Measurements from ENCODE around the gene USP7. TPM values are rescaled to one million over a fixed set of nuclear protein-coding genes. Genes with fewer than 3 reads are reported as not detected.

The USP7 gene
- total and polyA plus RNA-seq, 4 donors: 13.7 to 85.6 (median 37.7) TPM

GRCh38 chr16:8916541-8917225 lies 47.0 kb downstream of the USP7 start:
- H3K4me1 ChIP-seq (ENCODE audit: control insufficient read depth in 4 of 4, insufficient read depth in 4 of 4, low read length in 3 of 4): no peaks in the 10 kb centered on the region
- no peak overlapping the region for H3K4me3 ChIP-seq (ENCODE audit: low read depth in 1 of 3, low read length in 3 of 3)
- H3K27ac ChIP-seq (ENCODE audit: low read depth in 1 of 2, low read length in 2 of 2): no peak overlapping the region
- peaks cover 8 to 76% (median 59%) of the 10 kb centered on the region in 4 donors for H3K36me3 ChIP-seq (ENCODE audit: control insufficient read depth in 4 of 4, insufficient read depth in 3 of 4, low read depth in 1 of 4, low read length in 3 of 4)
- H3K27me3 ChIP-seq (ENCODE audit: control insufficient read depth in 4 of 4, insufficient read depth in 4 of 4, low read length in 3 of 4): no peaks in the 10 kb centered on the region
- no peak overlapping the region for H3K9ac ChIP-seq (ENCODE audit: low read depth in 1 of 2, low read length in 2 of 2)
- WGBS: 88% methylated on average over 5 of the region's 5 CpGs
- DNase-seq (ENCODE audit: low spot score): no peak
- TF ChIP-seq TAF1 (conservative IDR thresholded peaks at IDR 0.05) (no peak), EGR1 (IDR thresholded peaks at IDR 0.05; ENCODE audit: low read depth in 2 of 2) (no peak), NR2F2 (IDR thresholded peaks at IDR 0.05) (no peak), RXRA (IDR thresholded peaks at IDR 0.05) (no peak), YY1 (IDR thresholded peaks at IDR 0.05) (no peak), CTCF (IDR thresholded peaks at IDR 0.05; ENCODE audit: low read depth, low read length, missing input control) (no peak), HNF4A (conservative IDR thresholded peaks at IDR 0.05) (no peak), HNF4G (IDR thresholded peaks at IDR 0.05) (no peak), RAD21 (IDR thresholded peaks at IDR 0.05) (no peak), ZBTB33 (IDR thresholded peaks at IDR 0.05) (no peak), REST (IDR thresholded peaks at IDR 0.05) (no peak), MAX (IDR thresholded peaks at IDR 0.05) (no peak), FOXA2 (IDR thresholded peaks at IDR 0.05) (no peak)
- H3K9me3 ChIP-seq (ENCODE audit: control insufficient read depth in 4 of 4, low read length in 3 of 4): no peaks in the 10 kb centered on the region

GRCh38 chr16:8915722-8916301 lies 47.9 kb downstream of the USP7 start:
- DNase-seq (ENCODE audit: low spot score): no peak
- Histone ChIP-seq H3K9me3 (ENCODE audit: control insufficient read depth in 4 of 4, low read length in 3 of 4) (no peaks in the 10 kb centered on the region), H3K27me3 (ENCODE audit: control insufficient read depth in 4 of 4, insufficient read depth in 4 of 4, low read length in 3 of 4) (no peaks in the 10 kb centered on the region), H3K9ac (ENCODE audit: low read depth in 1 of 2, low read length in 2 of 2) (no peak overlapping the region), H3K36me3 (ENCODE audit: control insufficient read depth in 4 of 4, insufficient read depth in 3 of 4, low read depth in 1 of 4, low read length in 3 of 4) (peaks cover 10 to 76% (median 57%) of the 10 kb centered on the region in 4 donors), H3K4me3 (ENCODE audit: low read depth in 1 of 3, low read length in 3 of 3) (no peak overlapping the region), H3K4me1 (ENCODE audit: control insufficient read depth in 4 of 4, insufficient read depth in 4 of 4, low read length in 3 of 4) (no peaks in the 10 kb centered on the region), H3K27ac (ENCODE audit: low read depth in 1 of 2, low read length in 2 of 2) (no peak overlapping the region)
- no peak for TF ChIP-seq EGR1 (IDR thresholded peaks at IDR 0.05; ENCODE audit: low read depth in 2 of 2)
- 94% methylated on average over 7 of the region's 7 CpGs for WGBS
